HG03045 (cell line): ENCODE results near the gene NPFFR2.
"Not testable (repeated sequence)": the region's sequence is repeated elsewhere in the genome, so short reads cannot be mapped to it uniquely, and the experiment has no call there.

Experiments
- ATAC-seq: cut with Tn5 transposase; IDR thresholded peaks from one replicate; pipeline ENCODE4 v1.9.1; 2021; ENCODE audit warnings: mild to moderate bottlenecking, moderate library complexity; ENCODE audit not compliant: unreplicated experiment

Gene NPFFR2

GRCh38 chr4:72031868-72032608, at the start of gene NPFFR2:
Gene NPFFR2 (plus strand): TSS chr4:72032000. CDS start chr4:72128592, 96,592 bp downstream.
- no peak for ATAC-seq

GRCh38 chr4:71992571-71993312, 39.1 kb upstream of the NPFFR2 start:
- ATAC-seq = no peak

- no peak for ATAC-seq
These were observed 37.2 kb upstream of the NPFFR2 start for GRCh38 chr4:71994559-71994958.

- no peak for ATAC-seq
These were observed 36.5 kb upstream of the NPFFR2 start for GRCh38 chr4:71995297-71995696.

GRCh38 chr4:72006586-72006985, 25.2 kb upstream of the NPFFR2 start:
- no peak for ATAC-seq

GRCh38 chr4:72011906-72012305, 19.9 kb upstream of the NPFFR2 start:
- no peak for ATAC-seq

GRCh38 chr4:72016011-72016410, 15.8 kb upstream of the NPFFR2 start:
- no peak for ATAC-seq

GRCh38 chr4:72019688-72020087, 12.1 kb upstream of the NPFFR2 start:
- no peak for ATAC-seq

- ATAC-seq = no peak
These were observed 9.2 kb upstream of the NPFFR2 start for GRCh38 chr4:72022553-72022952.

- ATAC-seq = no peak
These were observed 23.8 kb downstream of the NPFFR2 start for GRCh38 chr4:72055566-72055965.

GRCh38 chr4:72063726-72064125, 31.9 kb downstream of the NPFFR2 start:
- no peak for ATAC-seq

- no peak for ATAC-seq
These were observed 35.3 kb downstream of the NPFFR2 start for GRCh38 chr4:72067051-72067450.

GRCh38 chr4:72073816-72074215, 42.0 kb downstream of the NPFFR2 start:
- ATAC-seq = no peak

- no peak for ATAC-seq
These were observed 44.8 kb downstream of the NPFFR2 start for GRCh38 chr4:72076562-72076961.

GRCh38 chr4:72077346-72077745, 45.5 kb downstream of the NPFFR2 start:
- ATAC-seq = no peak

GRCh38 chr4:72084587-72085011, 52.8 kb downstream of the NPFFR2 start:
- peak; percentile 77 for ATAC-seq

GRCh38 chr4:72090606-72091005, 58.8 kb downstream of the NPFFR2 start:
- ATAC-seq = not testable (repeated sequence)

GRCh38 chr4:72094059-72094797, 62.4 kb downstream of the NPFFR2 start:
- ATAC-seq = no peak

GRCh38 chr4:72107456-72107855, 75.7 kb downstream of the NPFFR2 start:
- no peak for ATAC-seq

GRCh38 chr4:72109364-72109763, 77.6 kb downstream of the NPFFR2 start:
- no peak for ATAC-seq

GRCh38 chr4:72109959-72110497, 78.2 kb downstream of the NPFFR2 start:
- ATAC-seq = no peak
